Body of pancreas (tissue), 4 donors: Measurements from ENCODE around the gene JMJD4.

ENCODE experiments used
- POLR2A ChIP-seq, 3 donors: fragments of 450-650 bp; IDR thresholded peaks; one replicate each; pipeline ENCODE4 v1.6.1; 2016; ENCODE audit warnings: antibody characterized with exemption in 3 of 3, mild to moderate bottlenecking in 2 of 3
- TF ChIP-seq, protein P1 (sequence below), 7 experiments: fragments of 450-650 bp in 4 of 7; fragments of 200-600 bp in 3 of 7; sonication (generic) in 3 of 7; IDR thresholded peaks; one replicate each; pipeline ENCODE4 v1.5.1; 2016 to 2019; ENCODE audit warnings: antibody characterized with exemption in 7 of 7

DNA sequence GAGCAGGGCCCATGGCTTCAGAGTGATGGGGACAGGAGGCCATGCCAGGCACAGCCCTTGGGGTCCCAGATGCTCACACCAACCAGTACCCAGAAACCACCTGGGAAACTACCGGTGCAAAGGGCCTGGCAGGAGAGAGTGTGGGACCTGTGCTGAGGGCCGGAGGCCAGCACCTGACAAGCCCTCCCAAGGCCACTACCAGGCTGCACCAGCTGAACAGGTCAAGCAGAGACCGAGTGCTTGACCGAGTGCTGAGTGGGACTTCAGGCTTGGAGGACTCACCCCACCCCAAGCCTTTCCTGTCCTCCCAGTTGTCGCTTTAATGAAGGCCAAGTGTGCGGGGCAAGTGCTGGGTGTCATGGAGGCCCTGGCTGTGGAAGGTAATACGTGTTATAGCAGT is 36.7 kb upstream of the JMJD4 start:
- TF ChIP-seq, protein P1, sequence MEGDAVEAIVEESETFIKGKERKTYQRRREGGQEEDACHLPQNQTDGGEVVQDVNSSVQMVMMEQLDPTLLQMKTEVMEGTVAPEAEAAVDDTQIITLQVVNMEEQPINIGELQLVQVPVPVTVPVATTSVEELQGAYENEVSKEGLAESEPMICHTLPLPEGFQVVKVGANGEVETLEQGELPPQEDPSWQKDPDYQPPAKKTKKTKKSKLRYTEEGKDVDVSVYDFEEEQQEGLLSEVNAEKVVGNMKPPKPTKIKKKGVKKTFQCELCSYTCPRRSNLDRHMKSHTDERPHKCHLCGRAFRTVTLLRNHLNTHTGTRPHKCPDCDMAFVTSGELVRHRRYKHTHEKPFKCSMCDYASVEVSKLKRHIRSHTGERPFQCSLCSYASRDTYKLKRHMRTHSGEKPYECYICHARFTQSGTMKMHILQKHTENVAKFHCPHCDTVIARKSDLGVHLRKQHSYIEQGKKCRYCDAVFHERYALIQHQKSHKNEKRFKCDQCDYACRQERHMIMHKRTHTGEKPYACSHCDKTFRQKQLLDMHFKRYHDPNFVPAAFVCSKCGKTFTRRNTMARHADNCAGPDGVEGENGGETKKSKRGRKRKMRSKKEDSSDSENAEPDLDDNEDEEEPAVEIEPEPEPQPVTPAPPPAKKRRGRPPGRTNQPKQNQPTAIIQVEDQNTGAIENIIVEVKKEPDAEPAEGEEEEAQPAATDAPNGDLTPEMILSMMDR (IDR thresholded peaks at IDR 0.05) = no peak
- no peak for TF ChIP-seq POLR2A (IDR thresholded peaks at IDR 0.05)
